ENCODE results near the gene GRID2. TPM values are rescaled to one million over a fixed set of nuclear protein-coding genes. Genes with fewer than 3 reads are reported as not detected.

The GRID2 gene
- total RNA-seq, 1 donor = not detected

DNA sequence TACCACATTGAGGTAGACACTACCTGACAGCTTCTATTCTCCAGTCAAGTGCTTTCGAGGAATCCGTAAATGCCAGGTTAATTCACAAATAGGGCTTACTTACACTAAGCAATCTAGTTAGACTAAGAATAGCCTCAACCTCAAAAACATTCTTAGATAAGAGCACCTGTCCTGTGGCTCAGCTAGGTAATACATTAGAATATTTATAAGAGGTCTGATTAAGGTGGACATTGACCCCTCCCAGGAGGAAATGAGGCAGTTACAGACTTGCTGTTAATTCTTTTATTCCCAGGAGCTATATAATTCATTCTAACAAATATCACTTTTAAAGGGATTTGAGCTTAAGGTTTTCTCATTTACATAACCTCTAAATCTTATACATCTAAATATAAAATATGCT, 758.1 kb downstream of the GRID2 start:
- H3K27me3 ChIP-seq (ENCODE audit: insufficient read depth, low read length) = no peaks in the 10 kb centered on the region
- H3K27ac ChIP-seq (ENCODE audit: low read depth, low read length) = no peak overlapping the region
- H3K4me2 ChIP-seq (ENCODE audit: insufficient read depth, low read length) = no peak overlapping the region
- no peaks in the 10 kb centered on the region for H4K20me1 ChIP-seq (ENCODE audit: insufficient read depth, low read length)
- TF ChIP-seq, protein P1, sequence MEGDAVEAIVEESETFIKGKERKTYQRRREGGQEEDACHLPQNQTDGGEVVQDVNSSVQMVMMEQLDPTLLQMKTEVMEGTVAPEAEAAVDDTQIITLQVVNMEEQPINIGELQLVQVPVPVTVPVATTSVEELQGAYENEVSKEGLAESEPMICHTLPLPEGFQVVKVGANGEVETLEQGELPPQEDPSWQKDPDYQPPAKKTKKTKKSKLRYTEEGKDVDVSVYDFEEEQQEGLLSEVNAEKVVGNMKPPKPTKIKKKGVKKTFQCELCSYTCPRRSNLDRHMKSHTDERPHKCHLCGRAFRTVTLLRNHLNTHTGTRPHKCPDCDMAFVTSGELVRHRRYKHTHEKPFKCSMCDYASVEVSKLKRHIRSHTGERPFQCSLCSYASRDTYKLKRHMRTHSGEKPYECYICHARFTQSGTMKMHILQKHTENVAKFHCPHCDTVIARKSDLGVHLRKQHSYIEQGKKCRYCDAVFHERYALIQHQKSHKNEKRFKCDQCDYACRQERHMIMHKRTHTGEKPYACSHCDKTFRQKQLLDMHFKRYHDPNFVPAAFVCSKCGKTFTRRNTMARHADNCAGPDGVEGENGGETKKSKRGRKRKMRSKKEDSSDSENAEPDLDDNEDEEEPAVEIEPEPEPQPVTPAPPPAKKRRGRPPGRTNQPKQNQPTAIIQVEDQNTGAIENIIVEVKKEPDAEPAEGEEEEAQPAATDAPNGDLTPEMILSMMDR (IDR thresholded peaks at IDR 0.05; ENCODE audit: extremely low read depth, low read depth, low read length) = no peak
- H3K4me1 ChIP-seq (ENCODE audit: insufficient read depth, low read length) = no peaks in the 10 kb centered on the region
- H2AFZ ChIP-seq (ENCODE audit: low read length) = no peak overlapping the region
- no peaks in the 10 kb centered on the region for H3K79me2 ChIP-seq (ENCODE audit: insufficient read depth, low read length)
- DNase-seq (ENCODE audit: insufficient read length, low spot score, missing footprints) = no peak
- H3K4me3 ChIP-seq (ENCODE audit: insufficient read depth, low read length) = no peak overlapping the region
- no peaks in the 10 kb centered on the region for H3K9me3 ChIP-seq (ENCODE audit: low read depth, low read length)
- H3K36me3 ChIP-seq (ENCODE audit: insufficient read depth, low read length) = no peaks in the 10 kb centered on the region

- TF ChIP-seq, protein P1 (IDR thresholded peaks at IDR 0.05; ENCODE audit: extremely low read depth, low read depth, low read length) = no peak
- H3K4me2 ChIP-seq (ENCODE audit: insufficient read depth, low read length) = no peak overlapping the region
Measured at GRCh38 chr4:93063325-93063724, 759.6 kb downstream of the GRID2 start.

GRCh38 chr4:93065790-93066189, 762.0 kb downstream of the GRID2 start:
- no peak overlapping the region for H3K27ac ChIP-seq (ENCODE audit: low read depth, low read length)
- DNase-seq (ENCODE audit: insufficient read length, low spot score, missing footprints) = no peak
- no peak overlapping the region for H3K4me2 ChIP-seq (ENCODE audit: insufficient read depth, low read length)
- no peaks in the 10 kb centered on the region for H3K79me2 ChIP-seq (ENCODE audit: insufficient read depth, low read length)
- no peaks in the 10 kb centered on the region for H4K20me1 ChIP-seq (ENCODE audit: insufficient read depth, low read length)
- no peaks in the 10 kb centered on the region for H3K36me3 ChIP-seq (ENCODE audit: insufficient read depth, low read length)
- H3K4me3 ChIP-seq (ENCODE audit: insufficient read depth, low read length) = no peak overlapping the region
- H2AFZ ChIP-seq (ENCODE audit: low read length) = no peak overlapping the region
- TF ChIP-seq, protein P1 (IDR thresholded peaks at IDR 0.05; ENCODE audit: extremely low read depth, low read depth, low read length) = no peak
- H3K9me3 ChIP-seq (ENCODE audit: low read depth, low read length) = no peaks in the 10 kb centered on the region
- H3K4me1 ChIP-seq (ENCODE audit: insufficient read depth, low read length) = no peaks in the 10 kb centered on the region
- H3K27me3 ChIP-seq (ENCODE audit: insufficient read depth, low read length) = no peaks in the 10 kb centered on the region

More at GRCh38 chr4:93063325-93063724, 759.6 kb downstream of the GRID2 start:
- no peaks in the 10 kb centered on the region for H4K20me1 ChIP-seq (ENCODE audit: insufficient read depth, low read length)
- no peaks in the 10 kb centered on the region for H3K36me3 ChIP-seq (ENCODE audit: insufficient read depth, low read length)
- no peaks in the 10 kb centered on the region for H3K79me2 ChIP-seq (ENCODE audit: insufficient read depth, low read length)
- DNase-seq (ENCODE audit: insufficient read length, low spot score, missing footprints) = no peak
- H3K27me3 ChIP-seq (ENCODE audit: insufficient read depth, low read length) = no peaks in the 10 kb centered on the region
- no peak overlapping the region for H2AFZ ChIP-seq (ENCODE audit: low read length)
- H3K4me1 ChIP-seq (ENCODE audit: insufficient read depth, low read length) = no peaks in the 10 kb centered on the region
- no peak overlapping the region for H3K4me3 ChIP-seq (ENCODE audit: insufficient read depth, low read length)
- H3K9me3 ChIP-seq (ENCODE audit: low read depth, low read length) = no peaks in the 10 kb centered on the region
- no peak overlapping the region for H3K27ac ChIP-seq (ENCODE audit: low read depth, low read length)

DNA sequence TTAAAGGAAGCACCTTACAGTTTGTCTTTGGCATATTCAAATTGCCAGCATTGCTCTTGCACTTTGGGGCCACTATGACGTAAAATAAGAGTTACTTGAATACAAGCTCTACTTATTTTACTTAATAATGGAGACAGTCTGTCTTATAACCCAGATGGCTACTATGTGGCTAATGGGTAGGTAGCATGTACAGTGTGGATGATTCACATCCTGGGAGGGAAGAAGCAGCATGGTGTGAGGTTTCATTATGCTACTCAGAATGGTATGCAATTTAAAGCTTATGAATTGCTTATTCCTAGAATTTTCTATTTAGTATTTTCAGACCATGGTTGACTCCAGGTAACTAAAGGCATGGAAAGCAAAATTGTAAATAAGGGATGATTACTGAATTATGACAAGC, 763.0 kb downstream of the GRID2 start:
- Histone ChIP-seq H3K9me3 (ENCODE audit: low read depth, low read length) (no peaks in the 10 kb centered on the region), H3K79me2 (ENCODE audit: insufficient read depth, low read length) (no peaks in the 10 kb centered on the region), H3K4me1 (ENCODE audit: insufficient read depth, low read length) (no peaks in the 10 kb centered on the region), H3K27ac (ENCODE audit: low read depth, low read length) (no peak overlapping the region), H3K36me3 (ENCODE audit: insufficient read depth, low read length) (no peaks in the 10 kb centered on the region), H3K4me3 (ENCODE audit: insufficient read depth, low read length) (no peak overlapping the region), H3K27me3 (ENCODE audit: insufficient read depth, low read length) (no peaks in the 10 kb centered on the region), H3K4me2 (ENCODE audit: insufficient read depth, low read length) (no peak overlapping the region), H4K20me1 (ENCODE audit: insufficient read depth, low read length) (no peaks in the 10 kb centered on the region), H2AFZ (ENCODE audit: low read length) (no peak overlapping the region)
- no peak for DNase-seq (ENCODE audit: insufficient read length, low spot score, missing footprints)
- TF ChIP-seq, protein P1 (IDR thresholded peaks at IDR 0.05; ENCODE audit: extremely low read depth, low read depth, low read length) = no peak
